OCI-LY3 (cell line): ENCODE measurements around the gene RPN1.

Experiments used
- H2AFZ ChIP-seq: fragments of 200-600, 300-600 bp; shearing (Covaris generic); 2 replicates; pipeline ENCODE4 v1.6.0; 2014; ENCODE audit warnings: antibody characterized with exemption, low read depth, low read length
- H3K27ac ChIP-seq: fragments of 200-600, 300-600 bp; sonication (generic); 2 replicates; pipeline ENCODE4 v1.5.1; 2014; ENCODE audit warnings: mild to moderate bottlenecking, low read length, moderate library complexity, mixed read lengths
- H3K27me3 ChIP-seq: fragments of 200-600, 300-600 bp; sonication (generic); 2 replicates; pipeline ENCODE4 v1.6.1; 2014; ENCODE audit warnings: low read depth, low read length, mixed read lengths
- H3K36me3 ChIP-seq: fragments of 200-600, 300-600 bp; sonication (generic); replicated peaks from 2 replicates; pipeline ENCODE3; 2014; ENCODE audit warnings: low read depth, low read length, mixed read lengths
- H3K4me1 ChIP-seq: fragments of 300-600, 200-600 bp; sonication (generic); 2 replicates; pipeline ENCODE4 v1.6.1; 2014; ENCODE audit warnings: low read length, mixed read lengths
- H3K4me2 ChIP-seq: fragments of 200-600, 300-600 bp; sonication (generic); 2 replicates; pipeline ENCODE4 v1.6.1; 2014; ENCODE audit warnings: low read length, mixed read lengths
- H3K4me3 ChIP-seq: fragments of 300-600, 200-600 bp; sonication (generic); 2 replicates; pipeline ENCODE4 v1.5.1; 2014; ENCODE audit warnings: antibody characterized with exemption, mild to moderate bottlenecking, low read length, moderate library complexity
- H3K79me2 ChIP-seq: fragments of 300-600, 200-600 bp; shearing (Covaris generic); 2 replicates; pipeline ENCODE4 v1.6.1; 2014; ENCODE audit warnings: mild to moderate bottlenecking, low read length, mixed read lengths
- H3K9ac ChIP-seq: fragments of 300-600, 200-600 bp; shearing (Covaris generic); 2 replicates; pipeline ENCODE4 v1.6.0; 2014; ENCODE audit warnings: mild to moderate bottlenecking, low read length, moderate library complexity
- H3K9me3 ChIP-seq: fragments of 200-600, 300-600 bp; shearing (Covaris generic); 2 replicates; pipeline ENCODE4 v1.6.1; 2014; ENCODE audit warnings: low read length, mixed read lengths; ENCODE audit not compliant: insufficient read depth
- H4K20me1 ChIP-seq: fragments of 200-600, 300-600 bp; sonication (generic); 2 replicates; pipeline ENCODE4 v1.6.1; 2016; ENCODE audit warnings: low read length, mixed read lengths; ENCODE audit not compliant: insufficient read depth
- CTCF ChIP-seq: fragments of 200-600, 300-600 bp; sonication (generic); IDR thresholded peaks from 2 replicates; pipeline ENCODE4 v1.5.1; 2014; ENCODE audit warnings: antibody characterized with exemption, low read length, low read depth
- EZH2phosphoT487 ChIP-seq: fragments of 200-600 bp; shearing (Covaris generic); IDR thresholded peaks from 2 replicates; pipeline ENCODE4 v1.6.1; 2018; ENCODE audit warnings: antibody characterized with exemption, mixed run types, low read depth

RPN1 gene

GRCh38 chr3:128650096-128651050 lies at the start of gene RPN1:
TSS of gene RPN1 (minus strand) at chr3:128650818. CDS start at chr3:128650800, 18 bp downstream.
- peaks cover 12% of the 10 kb centered on the region for H3K4me1 ChIP-seq
- H3K79me2 ChIP-seq, result peaks cover 53% of the 10 kb centered on the region
- H3K4me3 ChIP-seq, result peak within 1 kb of the TSS; percentile 99
- peak within 1 kb of the TSS; percentile 93 for H3K4me2 ChIP-seq
- H3K9me3 ChIP-seq, result no peaks in the 10 kb centered on the region
- H3K27me3 ChIP-seq, result no peaks in the 10 kb centered on the region
- H2AFZ ChIP-seq, result peak within 1 kb of the TSS; percentile 50
- H3K27ac ChIP-seq, result peak within 1 kb of the TSS; percentile 78
- peaks cover 35% of the 10 kb centered on the region for H4K20me1 ChIP-seq
- peak within 1 kb of the TSS; percentile 95 for H3K9ac ChIP-seq
- TF ChIP-seq EZH2phosphoT487 (no peak), CTCF (no peak)
- peaks cover 9% of the 10 kb centered on the region for H3K36me3 ChIP-seq

- Histone ChIP-seq H3K9ac (no peak overlapping the region), H3K27me3 (no peaks in the 10 kb centered on the region), H3K79me2 (no peaks in the 10 kb centered on the region), H3K4me1 (peaks cover 5% of the 10 kb centered on the region), H2AFZ (no peak overlapping the region), H3K9me3 (no peaks in the 10 kb centered on the region), H3K36me3 (no peaks in the 10 kb centered on the region), H4K20me1 (no peaks in the 10 kb centered on the region), H3K27ac (no peak overlapping the region), H3K4me3 (no peak overlapping the region), H3K4me2 (no peak overlapping the region)
- TF ChIP-seq CTCF, result no peak
- TF ChIP-seq EZH2phosphoT487, result no peak
Observed at GRCh38 chr3:128698211-128699047, 47.8 kb upstream of the RPN1 start.

GRCh38 chr3:128697341-128697740 lies 46.7 kb upstream of the RPN1 start:
- H3K4me2 ChIP-seq, result no peak overlapping the region
- no peak overlapping the region for H3K4me3 ChIP-seq
- H3K27me3 ChIP-seq, result no peaks in the 10 kb centered on the region
- H3K79me2 ChIP-seq, result no peaks in the 10 kb centered on the region
- H3K9me3 ChIP-seq, result no peaks in the 10 kb centered on the region
- no peak overlapping the region for H2AFZ ChIP-seq
- no peak overlapping the region for H3K27ac ChIP-seq
- no peak overlapping the region for H3K9ac ChIP-seq
- TF ChIP-seq EZH2phosphoT487, result no peak
- TF ChIP-seq CTCF, result no peak
- no peaks in the 10 kb centered on the region for H3K36me3 ChIP-seq
- H3K4me1 ChIP-seq, result peaks cover 5% of the 10 kb centered on the region
- H4K20me1 ChIP-seq, result no peaks in the 10 kb centered on the region

- no peaks in the 10 kb centered on the region for H3K4me1 ChIP-seq
- TF ChIP-seq CTCF (no peak), EZH2phosphoT487 (no peak)
- no peaks in the 10 kb centered on the region for H4K20me1 ChIP-seq
- H3K79me2 ChIP-seq, result no peaks in the 10 kb centered on the region
- no peaks in the 10 kb centered on the region for H3K36me3 ChIP-seq
- no peak overlapping the region for H2AFZ ChIP-seq
- no peaks in the 10 kb centered on the region for H3K9me3 ChIP-seq
- no peaks in the 10 kb centered on the region for H3K27me3 ChIP-seq
- no peak overlapping the region for H3K4me3 ChIP-seq
- no peak overlapping the region for H3K4me2 ChIP-seq
- H3K27ac ChIP-seq, result no peak overlapping the region
- no peak overlapping the region for H3K9ac ChIP-seq
Observed at GRCh38 chr3:128693696-128694095, 43.1 kb upstream of the RPN1 start.
